KG1 (cell line): ENCODE measurements around the gene SERPINE2.
"Not testable (repeated sequence)": the region's sequence is repeated elsewhere in the genome, so short reads cannot be mapped to it uniquely, and the experiment has no call there.

Experiments used
- DNase-seq: peaks from one replicate; lab custom pipeline; 2025; lab: John Stamatoyannopoulos, UW

The SERPINE2 gene

GRCh38 chr2:223941579-223942277, 97.4 kb downstream of the SERPINE2 start:
- no peak for DNase-seq

DNA sequence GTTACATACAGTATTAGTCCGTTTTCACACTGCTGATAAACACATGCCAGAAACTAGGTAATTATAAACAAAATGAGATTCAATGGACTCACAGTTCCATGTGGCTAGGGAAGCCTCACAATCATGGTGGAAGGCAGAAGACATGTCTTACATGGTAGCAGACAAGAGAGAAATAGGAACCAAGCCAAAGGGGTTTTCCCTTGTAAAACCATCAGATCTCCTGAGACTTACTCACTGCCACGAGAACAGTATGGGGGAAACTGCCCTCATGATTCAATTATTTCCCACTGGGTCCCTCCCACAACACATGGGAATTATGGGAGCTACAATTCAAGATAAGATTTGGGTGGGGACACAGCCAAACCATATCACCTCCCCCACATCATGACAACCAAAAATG, 99.6 kb downstream of the SERPINE2 start:
- DNase-seq: not testable (repeated sequence)

GRCh38 chr2:223937535-223937934, 101.6 kb downstream of the SERPINE2 start:
- DNase-seq: no peak

GRCh38 chr2:223936862-223937326, 102.2 kb downstream of the SERPINE2 start:
- no peak for DNase-seq

DNA sequence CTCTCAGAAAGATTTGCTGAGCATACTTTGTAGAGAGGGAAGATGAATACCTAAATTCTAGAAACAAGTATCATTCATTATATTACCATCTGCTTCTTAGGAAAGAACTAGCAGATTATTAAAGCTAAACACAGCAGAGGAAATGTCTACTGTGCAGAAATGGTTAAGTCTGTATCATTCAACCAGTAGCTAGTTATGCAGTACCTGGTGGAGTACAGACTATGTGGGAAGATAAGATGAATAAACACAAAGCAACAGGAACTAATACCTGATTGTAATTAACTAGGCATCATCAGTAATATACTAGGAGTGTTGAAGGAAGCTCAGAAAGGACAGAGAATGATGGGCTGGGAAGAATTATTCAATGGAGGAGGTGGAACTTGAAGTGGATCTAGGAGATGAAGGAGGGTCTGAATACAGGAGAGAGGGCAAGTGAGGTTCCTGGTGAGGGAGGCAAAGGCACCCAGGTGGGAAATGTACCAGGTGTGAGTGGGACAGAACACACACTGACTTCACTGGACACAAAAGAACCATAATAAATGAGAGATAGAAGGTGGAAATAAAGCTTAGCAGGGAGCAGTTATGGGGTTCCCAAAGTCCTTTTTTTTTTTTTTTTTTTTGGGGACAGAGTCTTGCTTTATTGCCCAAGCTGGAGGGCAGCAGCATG, 103.5 kb downstream of the SERPINE2 start:
- no peak for DNase-seq

GRCh38 chr2:223934870-223935269, 104.2 kb downstream of the SERPINE2 start:
- DNase-seq: no peak

- no peak for DNase-seq
Observed at GRCh38 chr2:223932816-223933800, 106.0 kb downstream of the SERPINE2 start.

DNA sequence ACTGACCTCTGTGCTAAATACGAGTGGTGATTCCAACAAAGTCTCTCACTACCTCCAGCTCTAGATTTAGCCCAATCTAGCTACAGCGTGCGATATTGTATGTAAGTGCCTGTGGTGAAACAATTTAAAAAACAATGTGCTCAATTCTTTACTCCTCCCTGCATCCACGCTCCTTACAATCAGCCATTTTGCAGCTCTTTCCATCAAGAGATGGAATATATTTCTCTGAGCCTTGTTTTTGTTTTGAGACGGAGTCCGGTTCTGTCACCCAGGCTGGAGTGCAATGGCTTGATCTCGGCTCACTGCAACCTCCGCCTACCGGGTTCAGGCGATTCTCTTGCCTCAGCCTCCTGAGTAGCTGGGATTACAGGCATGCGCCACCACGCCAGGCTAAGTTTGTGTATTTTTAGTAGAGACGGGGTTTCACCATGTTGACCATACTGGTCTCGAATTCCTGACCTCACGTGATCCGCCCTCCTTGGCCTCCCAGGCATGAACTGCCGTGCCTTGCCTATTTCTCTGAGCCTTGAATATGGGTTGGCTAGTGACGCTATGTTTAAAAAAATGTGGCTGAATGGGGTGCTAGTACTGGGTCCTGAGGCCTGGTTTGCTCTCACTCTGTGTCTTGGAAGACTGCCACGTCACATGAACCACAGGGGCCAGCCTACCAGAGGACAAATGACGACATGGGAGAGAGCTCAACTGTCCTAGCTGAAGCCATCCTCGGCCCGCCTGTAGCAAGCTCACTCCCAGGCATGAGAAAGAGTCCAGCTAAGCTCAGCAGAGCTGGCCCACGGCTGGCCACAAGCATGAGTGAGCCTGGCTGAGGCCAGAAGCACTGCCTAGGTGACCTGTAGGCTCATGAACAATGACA, 108.7 kb downstream of the SERPINE2 start:
- DNase-seq: no peak

DNA sequence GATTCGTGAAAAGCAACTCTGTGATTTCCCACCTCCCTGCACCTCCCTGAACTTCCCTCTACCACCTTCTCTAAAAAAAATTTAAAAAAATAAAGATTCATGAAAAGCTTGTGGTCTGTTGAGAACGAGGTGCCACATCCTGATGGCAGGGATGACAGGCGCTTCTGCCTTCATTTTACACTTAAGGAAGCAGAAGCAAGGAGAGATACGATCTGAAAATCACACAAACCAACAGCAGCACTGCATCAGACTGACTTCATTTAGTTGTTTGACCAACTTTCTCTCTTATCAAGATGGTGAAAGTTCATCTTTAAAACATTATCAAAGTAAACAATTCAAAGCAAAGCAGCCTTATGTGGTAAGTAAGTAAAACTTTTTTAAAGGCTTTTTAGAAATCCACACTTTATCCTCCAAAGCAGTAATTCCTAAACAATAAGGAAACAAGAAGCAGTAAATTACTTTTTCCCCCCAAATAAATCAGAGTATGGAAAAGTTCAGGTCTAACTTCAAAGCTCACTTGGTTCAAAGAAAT, 109.4 kb downstream of the SERPINE2 start:
- DNase-seq: no peak

DNA sequence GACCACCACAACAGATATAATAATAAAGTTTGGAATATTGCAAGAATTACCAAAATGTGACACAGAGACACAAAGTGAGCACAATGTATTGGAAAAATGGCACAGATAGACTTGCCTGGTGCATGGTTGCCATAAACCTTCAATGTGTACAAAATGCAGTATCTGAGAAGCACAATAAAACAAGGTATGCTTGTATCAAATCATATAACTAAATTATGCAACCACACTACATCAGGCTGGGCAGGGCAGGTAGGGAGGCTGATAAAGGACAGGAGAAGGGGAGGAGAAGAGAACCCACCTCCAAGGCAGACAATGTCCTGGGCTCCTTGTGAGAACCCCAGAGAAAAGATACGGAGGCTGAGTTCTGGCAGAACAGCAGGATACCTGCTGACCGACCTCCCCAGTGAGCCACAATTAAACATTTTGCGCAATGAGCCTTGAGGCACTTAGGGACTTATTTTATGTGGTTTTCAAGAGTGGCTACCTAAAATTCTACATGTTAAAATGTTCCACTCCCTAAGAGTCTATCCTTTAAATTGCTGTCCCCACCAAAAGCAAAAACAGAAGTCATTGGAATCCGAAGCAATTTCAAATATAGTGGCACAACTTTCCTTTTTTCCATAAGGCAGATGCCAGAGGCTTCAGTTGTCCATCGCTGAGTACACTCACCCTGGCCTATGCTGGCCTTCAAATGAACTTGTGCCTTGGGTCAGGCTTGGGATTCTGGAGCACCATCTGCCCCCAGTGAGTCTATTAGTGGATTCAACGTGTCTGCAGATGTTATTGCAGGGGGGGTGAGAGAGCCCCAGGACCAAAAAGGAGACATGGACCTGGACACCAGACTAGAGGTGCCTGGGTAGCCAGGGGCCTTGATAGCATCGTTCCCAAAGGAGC, 110.7 kb downstream of the SERPINE2 start:
- no peak for DNase-seq

DNA sequence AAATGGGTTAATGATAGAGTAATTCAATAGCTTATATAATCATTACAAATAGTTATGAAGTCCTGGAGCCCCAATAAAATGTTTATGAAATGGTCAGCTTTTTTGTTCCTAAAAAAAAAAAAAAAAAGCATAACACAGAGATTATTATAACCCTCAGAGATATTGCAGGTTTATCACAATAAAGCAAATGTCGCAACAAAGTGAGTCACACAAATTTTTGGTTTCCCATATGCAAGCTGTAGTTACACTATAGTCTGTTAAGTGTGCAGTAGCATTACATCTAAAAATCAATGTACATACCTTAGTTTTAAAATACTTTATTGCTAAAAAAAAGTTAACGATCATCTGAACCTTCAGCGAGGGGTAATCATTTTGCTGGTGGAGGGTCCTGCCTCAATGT, 114.0 kb downstream of the SERPINE2 start:
- no peak for DNase-seq
